ENCODE measurements around the gene MAD2L2. TPM values are rescaled to one million over a fixed set of nuclear protein-coding genes. Genes with fewer than 3 reads are reported as not detected.

Gene MAD2L2
- total and polyA plus RNA-seq, 9 donors = 13.0 to 35.9 (median 27.8) TPM

DNA sequence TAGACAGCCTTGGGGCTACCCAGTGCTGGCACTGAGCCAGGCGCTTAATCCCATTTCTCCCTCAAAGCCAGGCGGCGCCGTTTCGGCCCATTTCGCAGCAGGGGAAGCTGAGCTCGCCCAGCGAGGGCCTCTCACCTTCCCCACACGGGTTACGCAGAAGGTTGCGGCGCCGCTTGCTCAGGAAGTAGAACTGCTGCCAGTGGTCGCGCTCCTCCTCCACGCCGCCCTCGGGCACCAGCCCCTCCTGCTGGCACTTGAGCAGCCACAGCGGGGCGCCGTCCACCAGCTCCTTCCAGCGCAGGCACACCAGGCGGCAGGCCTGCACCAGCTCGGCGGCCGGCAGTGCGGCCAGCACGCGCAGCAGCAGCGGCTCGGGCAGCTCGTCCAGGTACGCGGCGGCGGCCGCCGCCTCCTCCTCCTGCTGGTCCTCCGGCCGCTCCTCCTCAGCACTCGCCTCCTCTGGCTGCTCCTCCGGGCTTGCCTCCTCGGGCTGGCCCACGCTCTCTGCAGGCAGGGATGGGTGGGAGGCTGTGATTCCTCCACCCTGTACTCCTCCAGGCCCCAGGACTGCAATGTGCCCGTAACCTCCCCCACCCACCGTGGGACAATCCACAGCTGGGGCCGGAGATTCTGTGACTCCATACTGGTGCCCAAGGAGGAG lies 30.5 kb downstream of the MAD2L2 start:
- DNase-seq = peak in 3 of 5 donors; percentile 50 to 67 (median 52)
- peaks cover 4% of the 10 kb centered on the region for H3K4me1 ChIP-seq (ENCODE audit: insufficient read depth)
- no peak for TF ChIP-seq POLR2A (IDR thresholded peaks at IDR 0.05)
- TF ChIP-seq EP300 (IDR thresholded peaks at IDR 0.05) = no peak
- TF ChIP-seq CTCF (IDR thresholded peaks at IDR 0.05) = peak in 2 of 3 donors; percentile 21 to 37
- H3K4me3 ChIP-seq = no peak overlapping the region
- WGBS, 3 donors = 6 to 11% (median 7%) methylated on average over 26 to 47 of the region's 47 CpGs
- H3K9me3 ChIP-seq = no peaks in the 10 kb centered on the region
- H3K27me3 ChIP-seq = no peaks in the 10 kb centered on the region
- H3K27ac ChIP-seq = no peak overlapping the region
- no peaks in the 10 kb centered on the region for H3K36me3 ChIP-seq
- intact Hi-C loops (cut with DNase I) = loop anchor here in 2 of 4 donors (5.0 to 10.0 kb wide), 4 partner anchors 64 to 1373 kb away; no protein-coding TSS in a partner anchor

DNA sequence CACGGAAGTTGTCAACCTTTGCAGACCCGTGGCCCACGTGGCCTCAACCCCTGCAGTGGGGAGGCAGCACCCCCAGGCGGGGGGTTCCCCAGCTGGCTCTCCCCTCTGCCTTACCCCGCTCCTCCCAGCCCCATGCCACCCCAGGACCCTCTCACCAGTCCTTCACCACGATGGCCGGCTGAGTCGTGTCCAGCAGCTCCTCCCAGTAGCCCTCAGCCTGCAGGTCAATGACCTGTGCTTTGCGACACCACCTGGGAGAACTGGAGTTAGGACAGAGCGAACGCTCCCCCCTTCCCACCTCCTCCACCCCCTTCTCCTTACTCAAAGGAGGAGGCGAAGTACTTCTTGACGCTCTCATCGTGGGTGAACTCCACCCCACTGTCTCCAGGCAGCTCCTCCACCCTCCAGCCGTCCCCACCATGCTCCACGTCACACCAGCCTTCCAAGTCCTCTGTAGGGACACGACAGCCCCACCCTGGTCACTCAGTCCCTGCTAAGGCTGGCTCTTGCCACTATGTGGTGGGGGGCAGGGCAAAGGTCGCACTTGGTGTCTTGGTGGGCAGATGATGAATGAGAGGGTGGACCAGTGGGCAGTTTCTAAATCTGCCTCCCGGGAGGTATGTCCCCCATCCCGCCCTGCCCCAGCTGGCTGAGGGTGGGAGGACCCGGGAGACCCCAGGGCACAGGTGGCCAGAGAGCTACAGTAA lies 31.2 kb downstream of the MAD2L2 start:
- Histone ChIP-seq H3K27me3 (no peaks in the 10 kb centered on the region), H3K4me1 (ENCODE audit: insufficient read depth) (no peaks in the 10 kb centered on the region)
- TF ChIP-seq POLR2A (IDR thresholded peaks at IDR 0.05) (no peak), CTCF (IDR thresholded peaks at IDR 0.05) (no peak), EP300 (IDR thresholded peaks at IDR 0.05) (no peak)

GRCh38 chr1:11649237-11649623 lies 31.7 kb downstream of the MAD2L2 start:
- no peaks in the 10 kb centered on the region for H3K9me3 ChIP-seq
- no peaks in the 10 kb centered on the region for H3K36me3 ChIP-seq
- intact Hi-C loops (cut with DNase I) = loop anchor here in 2 of 4 donors (5.0 kb wide), 2 partner anchors 407 to 607 kb away; no protein-coding TSS in a partner anchor
- no peaks in the 10 kb centered on the region for H3K4me1 ChIP-seq (ENCODE audit: insufficient read depth)
- no peak for DNase-seq
- H3K27me3 ChIP-seq = no peaks in the 10 kb centered on the region
- no peak overlapping the region for H3K4me3 ChIP-seq
- WGBS, 3 donors = 9 to 15% (median 10%) methylated on average over 9 of the region's 9 CpGs
- H3K27ac ChIP-seq = no peak overlapping the region
- no peak for TF ChIP-seq POLR2A (IDR thresholded peaks at IDR 0.05)
- no peak for TF ChIP-seq EP300 (IDR thresholded peaks at IDR 0.05)
- no peak for TF ChIP-seq CTCF (IDR thresholded peaks at IDR 0.05)

More for the DNA sequence above, 31.2 kb downstream of the MAD2L2 start:
- no peak for DNase-seq
- no peaks in the 10 kb centered on the region for H3K9me3 ChIP-seq
- H3K27ac ChIP-seq = no peak overlapping the region
- H3K4me3 ChIP-seq = no peak overlapping the region
- intact Hi-C loops (cut with DNase I) = loop anchor here in 3 of 4 donors (5.0 to 10.0 kb wide), 6 partner anchors 65 to 1372 kb away; no protein-coding TSS in a partner anchor
- no peaks in the 10 kb centered on the region for H3K36me3 ChIP-seq
- 16 to 24% (median 22%) methylated on average over 21 of the region's 21 CpGs for WGBS, 3 donors

DNA sequence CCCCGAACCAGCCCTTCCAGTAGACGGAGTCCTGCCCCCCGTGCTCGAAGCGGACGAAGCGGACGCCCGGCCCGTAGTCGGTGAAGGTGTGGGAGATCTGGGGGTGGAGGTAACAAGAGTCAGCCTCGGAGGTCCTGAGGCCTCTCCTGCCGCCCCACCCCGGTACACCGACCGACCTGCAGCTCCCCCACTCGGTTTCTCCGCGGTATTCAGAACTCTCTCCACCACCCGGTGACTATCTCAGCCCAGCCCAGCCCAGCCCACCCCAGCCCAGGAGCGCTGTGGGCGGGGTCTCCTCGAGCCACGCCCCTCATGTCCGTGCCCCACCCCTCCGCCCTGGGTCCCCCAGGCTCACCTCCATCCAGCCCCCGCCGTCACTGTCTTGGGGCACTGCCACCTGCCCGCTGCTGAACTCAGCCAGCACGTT lies 32.2 kb downstream of the MAD2L2 start:
- WGBS, 3 donors = 5 to 8% (median 5%) methylated on average over 24 to 30 of the region's 30 CpGs
- no peaks in the 10 kb centered on the region for H3K9me3 ChIP-seq
- TF ChIP-seq CTCF (IDR thresholded peaks at IDR 0.05) = no peak
- no peak for TF ChIP-seq EP300 (IDR thresholded peaks at IDR 0.05)
- TF ChIP-seq POLR2A (IDR thresholded peaks at IDR 0.05) = no peak
- no peak overlapping the region for H3K4me3 ChIP-seq
- no peak for DNase-seq
- no peaks in the 10 kb centered on the region for H3K36me3 ChIP-seq
- no peaks in the 10 kb centered on the region for H3K27me3 ChIP-seq
- intact Hi-C loops (cut with DNase I) = loop anchor here in 2 of 4 donors (5.0 kb wide), 2 partner anchors 406 to 606 kb away; no protein-coding TSS in a partner anchor
- H3K27ac ChIP-seq = no peak overlapping the region
- H3K4me1 ChIP-seq (ENCODE audit: insufficient read depth) = no peaks in the 10 kb centered on the region

Measured in ovary (tissue), 9 donors.